Stimulated activated naive B cell treated with anti-CD40 and anti-IgM and Interleukin-4, amounts not matched to agents 10 μg/mL and 1 μg/mL and 100 μg/mL, for 72 hours (primary cell): ENCODE results near the gene MYOG.

Experiments
- ATAC-seq, 2 donors: fragments of 150-1000 bp; cut with Tn5 transposase; replicated peaks; 2 replicates each; pipeline ENCODE4 v1.10.0; 2021; ENCODE audit warnings: moderate library complexity in 1 of 2
- DNase-seq: peaks from one replicate; pipeline ENCODE4 v3.0.0; 2021
- H3K27ac Mint-ChIP-seq: one replicate; pipeline ENCODE4 v1.8.0; 2022; ENCODE audit warnings: mild to moderate bottlenecking, mixed read lengths
- H3K27me3 Mint-ChIP-seq, 2 donors: one replicate each; pipeline ENCODE4 v1.8.0; 2022; ENCODE audit warnings: mixed read lengths in 2 of 2
- H3K36me3 Mint-ChIP-seq, 2 donors: one replicate each; pipeline ENCODE4 v1.8.0; 2022; ENCODE audit warnings: mixed read lengths in 2 of 2, mild to moderate bottlenecking in 1 of 2
- H3K4me1 Mint-ChIP-seq, 2 donors: one replicate each; pipeline ENCODE4 v1.8.0; 2022; ENCODE audit warnings: mixed read lengths in 2 of 2, mild to moderate bottlenecking in 1 of 2
- H3K4me3 Mint-ChIP-seq, 2 donors: one replicate each; pipeline ENCODE4 v1.8.0; 2022; ENCODE audit warnings: mild to moderate bottlenecking in 2 of 2, mixed read lengths in 2 of 2, moderate library complexity in 1 of 2
- H3K9me3 Mint-ChIP-seq, 2 donors: one replicate each; pipeline ENCODE4 v1.8.0; 2022; ENCODE audit warnings: mixed read lengths in 2 of 2, mild to moderate bottlenecking in 1 of 2

The MYOG gene

DNA sequence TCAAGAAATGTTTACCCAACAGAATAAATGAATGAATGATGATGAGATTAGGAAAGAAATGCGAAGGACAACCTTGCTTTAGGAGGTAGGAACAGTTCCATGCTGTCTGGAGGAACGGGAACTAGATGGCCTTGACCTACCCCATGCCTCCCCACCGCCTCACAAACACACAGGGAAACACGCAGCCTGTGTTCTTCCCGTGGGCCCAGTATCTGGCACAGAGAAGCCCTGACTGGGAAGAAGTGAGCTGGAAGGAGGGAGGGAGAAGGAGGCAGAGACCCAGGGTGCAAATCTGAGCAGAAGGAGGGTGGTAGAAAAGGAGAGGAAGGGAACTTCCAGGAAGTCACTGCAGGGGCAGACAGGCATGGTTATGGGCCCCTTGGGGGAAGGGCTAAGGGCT lies 38.2 kb upstream of the MYOG start:
- H3K27ac Mint-ChIP-seq = no peak overlapping the region
- no peaks in the 10 kb centered on the region for H3K9me3 Mint-ChIP-seq
- H3K36me3 Mint-ChIP-seq = no peaks in the 10 kb centered on the region
- H3K27me3 Mint-ChIP-seq = peaks cover 68 to 93% of the 10 kb centered on the region in 2 donors
- no peak overlapping the region for H3K4me3 Mint-ChIP-seq
- DNase-seq = no peak
- H3K4me1 Mint-ChIP-seq = peaks cover 14 to 34% of the 10 kb centered on the region in 2 donors
- ATAC-seq = no peak

DNA sequence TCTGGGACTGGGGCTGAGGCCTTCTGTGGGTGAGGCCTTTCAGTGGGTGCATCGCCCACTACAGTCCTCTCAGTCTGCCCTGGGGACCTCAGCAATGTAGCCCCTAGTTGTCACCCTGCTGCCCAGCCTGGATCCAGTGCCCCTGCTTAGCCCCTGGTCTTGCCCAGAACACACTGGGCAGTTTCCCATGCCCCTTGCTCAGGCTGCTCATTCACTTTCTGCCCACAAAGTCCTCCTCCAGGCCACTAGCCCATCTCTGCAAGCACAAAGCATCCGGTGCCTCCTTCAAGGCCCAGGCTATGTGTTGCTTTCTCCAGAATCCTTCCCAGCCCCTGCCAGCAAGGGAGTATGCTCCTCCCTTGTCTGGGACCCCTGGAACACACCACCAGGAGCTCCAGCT lies 36.3 kb upstream of the MYOG start:
- no peaks in the 10 kb centered on the region for H3K36me3 Mint-ChIP-seq
- no peak overlapping the region for H3K4me3 Mint-ChIP-seq
- ATAC-seq = no peak
- peaks cover 10 to 27% of the 10 kb centered on the region in 2 donors for H3K4me1 Mint-ChIP-seq
- H3K27me3 Mint-ChIP-seq = peaks cover 65 to 93% of the 10 kb centered on the region in 2 donors
- no peak overlapping the region for H3K27ac Mint-ChIP-seq
- DNase-seq = no peak
- H3K9me3 Mint-ChIP-seq = no peaks in the 10 kb centered on the region

DNA sequence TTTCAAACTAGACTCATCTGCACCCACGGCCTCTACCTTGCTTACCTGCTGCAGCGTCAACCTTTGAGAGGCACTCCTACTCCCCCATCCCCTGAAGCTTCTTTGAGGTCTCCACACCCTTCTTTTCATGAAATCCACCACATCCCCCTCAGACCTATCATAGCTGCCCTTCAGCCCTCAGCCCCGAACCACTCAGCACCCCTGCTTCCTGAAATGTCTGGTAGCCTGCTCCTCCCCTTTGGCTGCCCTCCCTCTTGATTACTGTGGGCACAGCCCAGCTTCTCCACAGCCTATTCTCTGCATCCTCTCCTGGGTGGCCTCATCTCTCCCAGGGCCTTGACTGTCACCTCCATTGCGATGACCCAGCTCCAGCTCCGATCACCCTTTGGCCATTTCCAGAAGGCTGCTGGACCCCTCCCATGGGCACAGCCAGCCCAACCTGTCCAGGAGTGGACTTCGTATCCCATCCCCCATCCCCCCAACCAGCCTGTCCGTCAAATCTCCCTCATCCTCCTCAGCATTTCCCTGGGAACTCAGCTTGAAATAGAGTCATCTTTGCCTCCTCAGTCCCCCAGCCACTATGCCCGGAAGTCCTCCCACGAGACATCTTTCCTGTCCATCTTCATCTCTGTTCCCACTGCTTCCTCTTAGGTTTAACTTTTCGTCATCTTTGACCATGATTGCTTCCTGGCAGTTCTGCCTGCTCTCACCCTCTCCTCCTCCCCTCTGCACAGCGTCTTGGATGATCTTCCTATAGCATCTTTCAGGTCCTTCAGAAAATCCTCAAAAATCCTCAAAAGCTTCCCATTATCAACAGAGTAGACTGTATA lies 35.6 kb upstream of the MYOG start:
- Mint-ChIP-seq H3K27ac (no peak overlapping the region), H3K27me3 (peaks cover 62 to 89% of the 10 kb centered on the region in 2 donors), H3K4me3 (no peak overlapping the region), H3K9me3 (no peaks in the 10 kb centered on the region), H3K4me1 (peaks cover 4 to 19% of the 10 kb centered on the region in 2 donors), H3K36me3 (no peaks in the 10 kb centered on the region)
- ATAC-seq = no peak
- no peak for DNase-seq

DNA sequence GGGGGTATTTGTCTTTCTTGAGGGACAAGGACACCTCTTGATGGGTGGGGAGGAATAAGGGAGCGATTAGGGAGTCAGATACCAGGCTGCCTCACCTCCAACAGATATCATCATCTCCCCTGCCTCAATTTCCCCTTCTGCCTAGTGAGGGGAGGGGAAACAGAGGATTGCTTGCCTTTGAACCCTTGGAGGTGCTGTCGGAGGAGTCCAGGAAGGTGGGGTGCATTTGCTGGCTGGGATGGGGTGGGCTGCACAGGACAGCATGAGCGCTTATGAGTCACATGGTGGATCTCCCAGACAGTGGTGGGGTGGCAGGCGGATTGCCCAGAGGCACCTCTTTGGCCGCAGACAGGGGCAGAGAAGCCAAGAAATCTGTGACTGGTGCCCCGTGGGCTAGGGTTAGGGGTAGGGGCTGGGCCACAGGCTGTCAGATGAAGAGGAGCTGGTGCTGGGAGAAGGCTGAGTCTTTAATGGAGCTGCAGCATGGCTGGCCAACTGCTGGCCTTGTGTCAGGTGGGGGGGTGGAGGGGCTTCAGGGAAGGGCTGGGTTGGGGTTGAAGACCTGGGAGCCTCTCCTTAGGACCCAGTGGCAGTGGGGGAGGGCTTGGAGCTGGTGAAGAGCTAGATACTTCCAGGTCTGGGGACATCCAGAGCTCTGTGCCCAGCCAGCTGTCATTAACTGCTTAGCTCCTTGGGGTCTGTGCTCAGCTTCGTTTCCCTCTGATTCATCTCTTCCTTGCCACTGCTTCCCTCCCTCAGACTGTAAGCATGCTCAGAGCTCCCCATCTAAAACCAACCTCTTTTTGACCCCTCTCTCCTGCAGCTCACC lies 34.7 kb upstream of the MYOG start:
- H3K27me3 Mint-ChIP-seq = peaks cover 60 to 88% of the 10 kb centered on the region in 2 donors
- DNase-seq = no peak
- ATAC-seq = no peak
- no peaks in the 10 kb centered on the region for H3K9me3 Mint-ChIP-seq
- no peak overlapping the region for H3K4me3 Mint-ChIP-seq
- peaks cover 1 to 12% of the 10 kb centered on the region in 2 donors for H3K4me1 Mint-ChIP-seq
- H3K27ac Mint-ChIP-seq = no peak overlapping the region
- no peaks in the 10 kb centered on the region for H3K36me3 Mint-ChIP-seq

DNA sequence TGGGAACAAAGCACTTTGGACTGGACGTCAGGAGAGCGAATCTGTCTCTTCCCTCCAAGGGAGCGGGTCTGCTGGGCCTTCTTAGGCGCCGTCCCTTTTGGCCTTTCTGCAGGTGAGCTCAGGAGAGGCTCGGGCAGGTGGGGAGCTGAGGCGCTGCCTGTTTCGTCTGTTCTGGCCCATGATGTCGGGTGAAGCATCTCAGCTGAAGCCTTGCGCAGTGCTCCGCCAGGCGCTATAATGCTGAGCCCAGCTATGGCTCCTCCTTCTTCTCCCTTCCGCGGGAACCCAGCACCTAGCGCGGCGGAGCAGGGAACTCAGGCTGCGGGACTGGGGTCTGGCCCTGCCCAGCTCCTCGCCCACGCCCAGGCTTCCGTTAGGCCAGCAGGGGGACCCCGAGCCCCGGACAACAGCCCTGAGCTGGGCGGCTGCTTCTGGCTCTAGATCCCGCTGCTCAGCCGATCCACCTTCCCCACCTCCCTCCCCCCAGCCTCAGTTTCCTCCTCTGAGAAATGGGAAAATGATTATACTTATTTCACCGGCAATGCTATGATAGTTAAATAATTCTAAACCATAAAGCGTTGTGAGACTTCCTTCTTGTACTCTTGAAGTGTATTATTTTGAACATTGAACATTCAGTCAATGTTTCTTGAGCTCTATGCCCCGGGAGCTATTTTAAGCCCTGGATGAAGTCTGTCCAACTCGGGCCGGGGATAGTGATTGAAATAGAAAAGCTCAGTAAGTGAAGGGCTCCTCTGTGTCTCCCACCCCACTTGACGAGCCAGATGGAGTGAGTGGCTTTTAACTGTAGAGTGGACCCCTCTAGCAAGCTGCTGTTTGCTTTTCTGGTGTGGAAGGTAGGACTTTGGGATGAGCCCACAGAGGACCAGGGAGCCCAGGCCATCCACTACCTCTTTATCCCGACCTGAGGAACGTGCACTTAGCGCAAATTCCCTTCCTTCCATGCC lies 32.1 kb upstream of the MYOG start:
- Mint-ChIP-seq H3K27me3 (peaks cover 43 to 67% of the 10 kb centered on the region in 2 donors), H3K4me1 (peaks cover 1 to 12% of the 10 kb centered on the region in 2 donors), H3K4me3 (no peak overlapping the region), H3K27ac (no peak overlapping the region), H3K36me3 (no peaks in the 10 kb centered on the region), H3K9me3 (no peaks in the 10 kb centered on the region)
- ATAC-seq = peak; percentile 78 to 81
- no peak for DNase-seq

DNA sequence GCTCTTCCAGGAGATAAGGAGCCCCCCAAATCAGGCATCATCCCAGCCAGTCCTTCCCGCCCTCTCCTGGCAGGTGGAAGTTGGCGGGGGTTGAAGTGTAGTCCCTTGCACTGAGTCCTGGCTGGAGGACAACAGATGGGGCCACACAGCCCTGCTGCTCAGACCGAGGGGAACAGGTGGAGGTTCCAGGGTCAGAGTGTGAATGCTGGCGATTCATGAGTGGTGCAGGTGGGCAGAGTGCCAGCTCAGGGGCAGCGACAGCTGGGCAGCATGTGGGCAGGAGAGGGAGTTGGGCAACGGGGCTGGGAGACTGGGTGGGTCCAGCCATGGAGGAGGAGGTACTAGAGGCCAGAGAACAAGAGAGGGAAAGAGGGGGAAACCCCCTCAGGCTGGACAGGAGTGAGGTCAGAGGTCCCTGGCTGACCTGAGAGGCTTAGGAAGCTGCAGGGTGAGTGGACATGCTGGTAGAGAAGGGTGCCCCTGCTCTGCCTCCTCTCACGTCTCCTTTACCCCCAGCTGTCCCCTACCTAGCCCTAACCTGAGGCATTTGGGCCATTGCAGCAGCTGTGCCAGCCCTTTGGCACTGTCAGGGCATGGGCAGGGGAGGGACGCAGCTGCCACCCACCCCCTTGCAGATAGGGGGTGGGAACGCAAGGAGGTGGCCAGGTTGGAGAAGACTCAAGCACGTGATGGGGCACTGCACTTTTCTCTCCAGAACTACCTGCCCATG lies 30.4 kb upstream of the MYOG start:
- no peak overlapping the region for H3K4me3 Mint-ChIP-seq
- ATAC-seq (no peak), DNase-seq (no peak)
- peaks cover 32 to 51% of the 10 kb centered on the region in 2 donors for H3K27me3 Mint-ChIP-seq
- H3K36me3 Mint-ChIP-seq = no peaks in the 10 kb centered on the region
- no peaks in the 10 kb centered on the region for H3K9me3 Mint-ChIP-seq
- peaks cover 1 to 7% of the 10 kb centered on the region in 2 donors for H3K4me1 Mint-ChIP-seq
- H3K27ac Mint-ChIP-seq = no peak overlapping the region

DNA sequence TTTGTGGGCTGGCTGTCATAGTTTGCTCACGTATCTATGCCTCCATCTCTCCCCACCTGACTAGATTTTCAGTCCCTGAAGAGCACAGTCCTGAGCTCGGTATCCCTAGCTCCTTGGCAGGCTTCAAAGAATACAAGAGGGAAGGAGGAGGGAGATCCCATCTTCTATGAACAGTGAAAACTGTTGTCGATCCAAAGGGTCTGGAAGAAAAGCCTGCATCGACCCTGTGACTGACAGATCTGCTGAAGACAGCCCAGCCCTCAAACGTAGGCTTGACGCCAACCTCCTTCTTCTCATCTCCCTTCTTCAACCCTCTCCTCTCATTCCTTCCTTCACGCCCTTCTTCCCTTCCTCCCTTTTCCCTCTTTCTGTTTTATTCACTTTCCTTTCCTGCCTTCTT lies 28.4 kb upstream of the MYOG start:
- H3K27ac Mint-ChIP-seq = no peak overlapping the region
- H3K27me3 Mint-ChIP-seq = peaks cover 30 to 39% of the 10 kb centered on the region in 2 donors
- peaks cover 1 to 7% of the 10 kb centered on the region in 2 donors for H3K4me1 Mint-ChIP-seq
- no peaks in the 10 kb centered on the region for H3K36me3 Mint-ChIP-seq
- H3K4me3 Mint-ChIP-seq = no peak overlapping the region
- H3K9me3 Mint-ChIP-seq = no peaks in the 10 kb centered on the region
- no peak for DNase-seq
- no peak for ATAC-seq

DNA sequence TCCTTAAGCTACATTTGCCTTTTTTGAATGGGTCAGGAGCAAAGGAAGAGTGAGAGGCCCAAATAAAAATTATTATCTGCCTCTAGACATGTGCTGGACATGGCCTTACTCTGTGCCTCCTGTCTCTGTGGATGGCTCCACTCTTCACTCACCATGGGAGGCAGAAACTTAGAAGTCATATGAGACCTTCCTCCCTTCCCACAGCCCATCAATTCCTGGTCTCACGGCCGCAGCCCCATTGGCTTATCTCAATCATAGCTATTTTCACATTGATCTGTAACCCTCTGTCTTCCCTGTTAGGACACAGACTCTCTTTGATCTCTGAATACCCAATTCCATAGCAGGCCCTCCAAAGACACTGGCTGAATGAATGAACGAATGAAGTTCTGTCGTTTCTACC lies 27.5 kb upstream of the MYOG start:
- H3K27me3 Mint-ChIP-seq = peaks cover 35 to 40% of the 10 kb centered on the region in 2 donors
- ATAC-seq = no peak
- no peaks in the 10 kb centered on the region for H3K9me3 Mint-ChIP-seq
- H3K27ac Mint-ChIP-seq = no peak overlapping the region
- DNase-seq = no peak
- no peak overlapping the region for H3K4me3 Mint-ChIP-seq
- no peaks in the 10 kb centered on the region for H3K36me3 Mint-ChIP-seq
- peaks cover 1 to 7% of the 10 kb centered on the region in 2 donors for H3K4me1 Mint-ChIP-seq

DNA sequence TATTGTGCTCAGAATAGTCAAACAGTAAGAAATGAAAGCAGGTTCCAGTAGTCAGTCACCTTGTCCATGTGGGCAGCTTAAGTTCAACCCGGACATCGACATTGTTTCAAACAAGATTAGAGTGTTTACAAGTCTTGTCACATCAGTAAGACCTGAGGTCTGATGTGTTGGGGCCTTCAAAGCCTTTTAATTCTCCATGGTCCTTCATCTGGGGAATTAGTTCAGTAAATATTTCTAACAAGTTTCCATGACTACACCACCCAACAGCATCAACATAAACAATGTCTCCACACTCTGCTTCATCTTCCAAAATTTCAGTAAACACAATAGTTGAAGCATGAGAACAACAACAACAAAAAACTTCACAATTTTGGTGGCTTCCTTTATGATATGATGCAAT lies 26.7 kb upstream of the MYOG start:
- Mint-ChIP-seq H3K4me3 (no peak overlapping the region), H3K9me3 (no peaks in the 10 kb centered on the region), H3K27me3 (peaks cover 36 to 40% of the 10 kb centered on the region in 2 donors), H3K27ac (no peak overlapping the region), H3K4me1 (no peaks in the 10 kb centered on the region), H3K36me3 (no peaks in the 10 kb centered on the region)
- DNase-seq (no peak), ATAC-seq (no peak)

DNA sequence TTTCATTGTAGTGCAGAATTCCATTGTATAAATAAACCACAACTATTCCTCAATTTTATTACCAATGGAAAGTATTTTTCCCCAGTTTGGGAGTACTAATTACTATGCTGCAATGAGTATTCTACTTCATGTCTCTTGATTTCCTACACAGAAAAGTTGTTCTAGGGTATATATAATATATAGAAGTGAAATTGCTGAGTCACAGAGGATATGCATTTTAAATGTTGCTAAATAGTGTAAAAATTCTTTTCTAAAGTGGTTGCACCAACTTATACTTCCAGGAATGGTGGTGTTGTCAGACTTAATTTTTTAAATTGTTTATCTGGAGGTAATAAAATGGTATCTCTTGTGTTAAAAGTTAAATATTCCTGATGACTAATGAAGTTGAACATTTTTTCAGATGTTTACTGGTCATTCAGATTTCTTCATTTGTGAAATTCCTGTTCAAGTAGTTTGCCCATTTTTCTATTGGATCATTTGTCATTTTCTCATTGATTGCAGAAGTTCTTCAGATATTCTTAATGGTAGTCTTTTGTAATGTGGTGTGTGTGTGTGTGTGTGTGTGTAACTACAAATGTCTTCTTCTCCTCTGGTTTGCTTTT lies 19.1 kb upstream of the MYOG start:
- H3K36me3 Mint-ChIP-seq = no peaks in the 10 kb centered on the region
- peaks cover 6 to 9% of the 10 kb centered on the region in 2 donors for H3K9me3 Mint-ChIP-seq
- DNase-seq (no peak), ATAC-seq (no peak)
- H3K4me1 Mint-ChIP-seq = peaks cover 2 to 5% of the 10 kb centered on the region in 2 donors
- H3K27ac Mint-ChIP-seq = no peak overlapping the region
- H3K27me3 Mint-ChIP-seq = peaks cover 44 to 59% of the 10 kb centered on the region in 2 donors
- no peak overlapping the region for H3K4me3 Mint-ChIP-seq

DNA sequence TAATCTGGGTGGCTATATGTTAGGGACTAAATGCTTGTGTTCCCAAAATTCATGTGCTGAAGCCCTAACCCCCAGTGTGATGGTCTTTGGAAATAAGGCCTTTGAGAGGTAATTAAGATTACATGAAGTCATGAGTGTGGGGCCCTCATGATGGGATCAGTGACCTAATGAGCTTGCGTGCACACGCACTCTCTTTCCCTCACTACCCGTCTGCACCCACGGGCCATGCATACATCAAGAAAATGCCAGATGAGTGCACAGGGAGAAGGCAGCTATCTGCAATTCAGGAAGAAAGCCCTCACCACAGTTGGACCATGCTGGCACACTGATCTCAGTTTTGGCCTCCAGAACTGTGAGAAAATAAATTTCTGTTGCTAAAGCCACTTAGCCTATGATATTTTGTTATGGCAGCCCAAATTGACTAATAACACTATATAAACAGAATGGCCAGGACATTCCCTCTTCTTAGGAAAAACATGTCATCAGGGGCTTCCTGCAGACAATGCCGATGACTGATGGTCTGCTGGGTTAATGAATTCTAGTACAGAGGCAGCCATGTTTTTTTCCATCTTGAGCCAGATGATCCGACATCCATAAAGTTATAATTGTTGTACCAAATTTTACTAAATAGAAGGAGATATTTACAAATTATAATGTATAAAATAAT lies 18.1 kb upstream of the MYOG start:
- peaks cover 2 to 5% of the 10 kb centered on the region in 2 donors for H3K4me1 Mint-ChIP-seq

DNA sequence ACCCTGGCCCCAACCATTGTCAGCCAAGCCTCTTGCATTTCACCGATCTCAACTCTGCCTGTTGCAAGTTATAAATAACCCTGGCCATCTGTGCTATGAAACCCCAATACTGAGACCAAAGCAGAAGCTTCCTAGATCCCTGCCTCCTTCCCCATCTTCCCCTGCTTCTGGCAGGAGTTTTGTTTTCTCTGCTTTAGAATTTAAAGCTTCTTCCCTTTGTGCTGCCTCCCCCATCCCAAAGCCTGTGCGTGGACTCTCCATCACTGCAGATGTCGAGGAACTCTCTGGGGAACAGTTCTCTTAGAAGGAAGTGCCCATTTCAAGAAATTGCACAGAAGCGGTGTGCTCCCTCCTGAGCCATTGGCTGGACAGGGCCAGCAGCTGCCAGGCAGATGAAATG lies 17.4 kb upstream of the MYOG start:
- ATAC-seq (no peak), DNase-seq (no peak)
- H3K4me1 Mint-ChIP-seq = peaks cover 2 to 5% of the 10 kb centered on the region in 2 donors
- H3K27ac Mint-ChIP-seq = no peak overlapping the region
- H3K4me3 Mint-ChIP-seq = no peak overlapping the region
- H3K9me3 Mint-ChIP-seq = peaks cover 6 to 9% of the 10 kb centered on the region in 2 donors
- no peaks in the 10 kb centered on the region for H3K36me3 Mint-ChIP-seq
- peaks cover 28 to 49% of the 10 kb centered on the region in 2 donors for H3K27me3 Mint-ChIP-seq

More for the DNA sequence above, 18.1 kb upstream of the MYOG start:
- no peak for DNase-seq
- no peak overlapping the region for H3K4me3 Mint-ChIP-seq
- no peak overlapping the region for H3K27ac Mint-ChIP-seq
- H3K36me3 Mint-ChIP-seq = no peaks in the 10 kb centered on the region
- H3K9me3 Mint-ChIP-seq = peaks cover 6 to 9% of the 10 kb centered on the region in 2 donors
- ATAC-seq = no peak
- H3K27me3 Mint-ChIP-seq = peaks cover 35 to 57% of the 10 kb centered on the region in 2 donors
